ENCODE results near the gene CHRNB2.

CHRNB2 gene

DNA sequence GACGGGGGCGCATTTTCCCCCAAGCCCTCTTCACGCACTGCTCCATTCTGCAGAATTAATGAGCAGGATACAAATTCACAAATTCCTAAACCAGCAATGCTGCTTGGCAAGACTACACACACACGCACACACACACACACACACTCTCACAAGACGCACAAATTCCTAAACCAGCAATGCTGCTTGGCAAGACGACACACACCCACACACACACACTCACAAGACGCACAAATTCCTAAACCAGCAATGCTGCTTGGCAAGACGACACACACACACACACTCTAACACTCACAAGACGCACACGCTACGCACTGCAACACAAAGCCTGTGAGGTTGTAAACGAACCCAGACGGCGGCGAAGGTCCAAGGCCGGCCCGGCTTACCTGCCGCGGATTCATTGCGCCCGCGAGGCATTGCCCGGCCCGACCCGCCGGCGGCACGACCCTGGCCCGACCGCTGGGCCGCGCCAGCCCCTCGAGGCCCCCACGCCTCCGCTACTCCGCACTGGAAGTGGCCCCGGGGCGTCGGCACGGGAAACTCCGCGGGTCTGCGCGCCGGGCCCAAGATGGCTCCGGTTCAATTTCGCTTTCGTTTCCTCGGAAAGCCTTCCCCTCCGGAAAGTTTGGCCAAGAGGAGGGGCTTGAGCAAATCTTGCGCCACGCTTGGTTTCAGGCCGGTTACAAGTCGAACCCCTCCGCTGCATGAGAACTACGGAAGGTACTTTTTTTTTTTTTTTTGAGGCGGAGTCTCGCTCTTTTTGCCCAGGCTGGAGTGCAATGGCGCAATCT, 40.2 kb downstream of the CHRNB2 start, which contains the start of gene ADAR (continued):
- TF ChIP-seq, protein P1, sequence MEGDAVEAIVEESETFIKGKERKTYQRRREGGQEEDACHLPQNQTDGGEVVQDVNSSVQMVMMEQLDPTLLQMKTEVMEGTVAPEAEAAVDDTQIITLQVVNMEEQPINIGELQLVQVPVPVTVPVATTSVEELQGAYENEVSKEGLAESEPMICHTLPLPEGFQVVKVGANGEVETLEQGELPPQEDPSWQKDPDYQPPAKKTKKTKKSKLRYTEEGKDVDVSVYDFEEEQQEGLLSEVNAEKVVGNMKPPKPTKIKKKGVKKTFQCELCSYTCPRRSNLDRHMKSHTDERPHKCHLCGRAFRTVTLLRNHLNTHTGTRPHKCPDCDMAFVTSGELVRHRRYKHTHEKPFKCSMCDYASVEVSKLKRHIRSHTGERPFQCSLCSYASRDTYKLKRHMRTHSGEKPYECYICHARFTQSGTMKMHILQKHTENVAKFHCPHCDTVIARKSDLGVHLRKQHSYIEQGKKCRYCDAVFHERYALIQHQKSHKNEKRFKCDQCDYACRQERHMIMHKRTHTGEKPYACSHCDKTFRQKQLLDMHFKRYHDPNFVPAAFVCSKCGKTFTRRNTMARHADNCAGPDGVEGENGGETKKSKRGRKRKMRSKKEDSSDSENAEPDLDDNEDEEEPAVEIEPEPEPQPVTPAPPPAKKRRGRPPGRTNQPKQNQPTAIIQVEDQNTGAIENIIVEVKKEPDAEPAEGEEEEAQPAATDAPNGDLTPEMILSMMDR (tag by site-specific recombination; IDR thresholded peaks at IDR 0.05) = peak; percentile 33; the same call in 1 of the 2 replicates
- TF ChIP-seq, protein P2, sequence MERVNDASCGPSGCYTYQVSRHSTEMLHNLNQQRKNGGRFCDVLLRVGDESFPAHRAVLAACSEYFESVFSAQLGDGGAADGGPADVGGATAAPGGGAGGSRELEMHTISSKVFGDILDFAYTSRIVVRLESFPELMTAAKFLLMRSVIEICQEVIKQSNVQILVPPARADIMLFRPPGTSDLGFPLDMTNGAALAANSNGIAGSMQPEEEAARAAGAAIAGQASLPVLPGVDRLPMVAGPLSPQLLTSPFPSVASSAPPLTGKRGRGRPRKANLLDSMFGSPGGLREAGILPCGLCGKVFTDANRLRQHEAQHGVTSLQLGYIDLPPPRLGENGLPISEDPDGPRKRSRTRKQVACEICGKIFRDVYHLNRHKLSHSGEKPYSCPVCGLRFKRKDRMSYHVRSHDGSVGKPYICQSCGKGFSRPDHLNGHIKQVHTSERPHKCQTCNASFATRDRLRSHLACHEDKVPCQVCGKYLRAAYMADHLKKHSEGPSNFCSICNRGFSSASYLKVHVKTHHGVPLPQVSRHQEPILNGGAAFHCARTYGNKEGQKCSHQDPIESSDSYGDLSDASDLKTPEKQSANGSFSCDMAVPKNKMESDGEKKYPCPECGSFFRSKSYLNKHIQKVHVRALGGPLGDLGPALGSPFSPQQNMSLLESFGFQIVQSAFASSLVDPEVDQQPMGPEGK (tag by site-specific recombination; IDR thresholded peaks at IDR 0.05) = peak; percentile 17; the same call in 1 of the 2 replicates
- TF ChIP-seq ZBTB21 (tag by site-specific recombination; IDR thresholded peaks at IDR 0.05) (no peak), ZNF23 (tag by site-specific recombination; IDR thresholded peaks at IDR 0.05; ENCODE audit: borderline replicate concordance) (no peak), ZNF776 (tag by site-specific recombination; IDR thresholded peaks at IDR 0.05; ENCODE audit: borderline replicate concordance) (no peak), TRIM28 (IDR thresholded peaks at IDR 0.05; ENCODE audit: borderline replicate concordance, low read length) (0 out of 2 replicates have a peak, but pooled peaks have one; percentile 56), ZNF112 (tag by site-specific recombination; IDR thresholded peaks at IDR 0.05) (no peak), ZIC2 (tag by site-specific recombination; IDR thresholded peaks at IDR 0.05) (peak; percentile 34), HOXC10 (CRISPR knock-in tag; IDR thresholded peaks at IDR 0.05) (no peak), KLF7 (tag by site-specific recombination; IDR thresholded peaks at IDR 0.05; ENCODE audit: borderline replicate concordance) (no peak), ZNF544 (tag by site-specific recombination; IDR thresholded peaks at IDR 0.05) (no peak), ZNF777 (tag by site-specific recombination; IDR thresholded peaks at IDR 0.05; ENCODE audit: borderline replicate concordance) (peak; percentile 83; the same call in 1 of the 2 replicates), SCRT1 (tag by site-specific recombination; IDR thresholded peaks at IDR 0.05; ENCODE audit: borderline replicate concordance) (no peak), GFI1B (tag by site-specific recombination; IDR thresholded peaks at IDR 0.05) (no peak), TCF7L2 (IDR thresholded peaks at IDR 0.05; ENCODE audit: borderline replicate concordance, low read depth, low read length) (no peak), BCL11B (tag by site-specific recombination; IDR thresholded peaks at IDR 0.05; ENCODE audit: low read depth) (no peak)
- TF ChIP-seq, protein P3, sequence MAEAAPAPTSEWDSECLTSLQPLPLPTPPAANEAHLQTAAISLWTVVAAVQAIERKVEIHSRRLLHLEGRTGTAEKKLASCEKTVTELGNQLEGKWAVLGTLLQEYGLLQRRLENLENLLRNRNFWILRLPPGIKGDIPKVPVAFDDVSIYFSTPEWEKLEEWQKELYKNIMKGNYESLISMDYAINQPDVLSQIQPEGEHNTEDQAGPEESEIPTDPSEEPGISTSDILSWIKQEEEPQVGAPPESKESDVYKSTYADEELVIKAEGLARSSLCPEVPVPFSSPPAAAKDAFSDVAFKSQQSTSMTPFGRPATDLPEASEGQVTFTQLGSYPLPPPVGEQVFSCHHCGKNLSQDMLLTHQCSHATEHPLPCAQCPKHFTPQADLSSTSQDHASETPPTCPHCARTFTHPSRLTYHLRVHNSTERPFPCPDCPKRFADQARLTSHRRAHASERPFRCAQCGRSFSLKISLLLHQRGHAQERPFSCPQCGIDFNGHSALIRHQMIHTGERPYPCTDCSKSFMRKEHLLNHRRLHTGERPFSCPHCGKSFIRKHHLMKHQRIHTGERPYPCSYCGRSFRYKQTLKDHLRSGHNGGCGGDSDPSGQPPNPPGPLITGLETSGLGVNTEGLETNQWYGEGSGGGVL (tag by site-specific recombination; IDR thresholded peaks at IDR 0.05) = no peak
- TF ChIP-seq, protein P4, sequence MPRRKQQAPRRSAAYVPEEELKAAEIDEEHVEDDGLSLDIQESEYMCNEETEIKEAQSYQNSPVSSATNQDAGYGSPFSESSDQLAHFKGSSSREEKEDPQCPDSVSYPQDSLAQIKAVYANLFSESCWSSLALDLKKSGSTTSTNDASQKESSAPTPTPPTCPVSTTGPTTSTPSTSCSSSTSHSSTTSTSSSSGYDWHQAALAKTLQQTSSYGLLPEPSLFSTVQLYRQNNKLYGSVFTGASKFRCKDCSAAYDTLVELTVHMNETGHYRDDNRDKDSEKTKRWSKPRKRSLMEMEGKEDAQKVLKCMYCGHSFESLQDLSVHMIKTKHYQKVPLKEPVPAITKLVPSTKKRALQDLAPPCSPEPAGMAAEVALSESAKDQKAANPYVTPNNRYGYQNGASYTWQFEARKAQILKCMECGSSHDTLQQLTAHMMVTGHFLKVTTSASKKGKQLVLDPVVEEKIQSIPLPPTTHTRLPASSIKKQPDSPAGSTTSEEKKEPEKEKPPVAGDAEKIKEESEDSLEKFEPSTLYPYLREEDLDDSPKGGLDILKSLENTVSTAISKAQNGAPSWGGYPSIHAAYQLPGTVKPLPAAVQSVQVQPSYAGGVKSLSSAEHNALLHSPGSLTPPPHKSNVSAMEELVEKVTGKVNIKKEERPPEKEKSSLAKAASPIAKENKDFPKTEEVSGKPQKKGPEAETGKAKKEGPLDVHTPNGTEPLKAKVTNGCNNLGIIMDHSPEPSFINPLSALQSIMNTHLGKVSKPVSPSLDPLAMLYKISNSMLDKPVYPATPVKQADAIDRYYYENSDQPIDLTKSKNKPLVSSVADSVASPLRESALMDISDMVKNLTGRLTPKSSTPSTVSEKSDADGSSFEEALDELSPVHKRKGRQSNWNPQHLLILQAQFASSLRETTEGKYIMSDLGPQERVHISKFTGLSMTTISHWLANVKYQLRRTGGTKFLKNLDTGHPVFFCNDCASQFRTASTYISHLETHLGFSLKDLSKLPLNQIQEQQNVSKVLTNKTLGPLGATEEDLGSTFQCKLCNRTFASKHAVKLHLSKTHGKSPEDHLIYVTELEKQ (tag by site-specific recombination; IDR thresholded peaks at IDR 0.05; ENCODE audit: borderline replicate concordance) = no peak
- TF ChIP-seq, protein P5, sequence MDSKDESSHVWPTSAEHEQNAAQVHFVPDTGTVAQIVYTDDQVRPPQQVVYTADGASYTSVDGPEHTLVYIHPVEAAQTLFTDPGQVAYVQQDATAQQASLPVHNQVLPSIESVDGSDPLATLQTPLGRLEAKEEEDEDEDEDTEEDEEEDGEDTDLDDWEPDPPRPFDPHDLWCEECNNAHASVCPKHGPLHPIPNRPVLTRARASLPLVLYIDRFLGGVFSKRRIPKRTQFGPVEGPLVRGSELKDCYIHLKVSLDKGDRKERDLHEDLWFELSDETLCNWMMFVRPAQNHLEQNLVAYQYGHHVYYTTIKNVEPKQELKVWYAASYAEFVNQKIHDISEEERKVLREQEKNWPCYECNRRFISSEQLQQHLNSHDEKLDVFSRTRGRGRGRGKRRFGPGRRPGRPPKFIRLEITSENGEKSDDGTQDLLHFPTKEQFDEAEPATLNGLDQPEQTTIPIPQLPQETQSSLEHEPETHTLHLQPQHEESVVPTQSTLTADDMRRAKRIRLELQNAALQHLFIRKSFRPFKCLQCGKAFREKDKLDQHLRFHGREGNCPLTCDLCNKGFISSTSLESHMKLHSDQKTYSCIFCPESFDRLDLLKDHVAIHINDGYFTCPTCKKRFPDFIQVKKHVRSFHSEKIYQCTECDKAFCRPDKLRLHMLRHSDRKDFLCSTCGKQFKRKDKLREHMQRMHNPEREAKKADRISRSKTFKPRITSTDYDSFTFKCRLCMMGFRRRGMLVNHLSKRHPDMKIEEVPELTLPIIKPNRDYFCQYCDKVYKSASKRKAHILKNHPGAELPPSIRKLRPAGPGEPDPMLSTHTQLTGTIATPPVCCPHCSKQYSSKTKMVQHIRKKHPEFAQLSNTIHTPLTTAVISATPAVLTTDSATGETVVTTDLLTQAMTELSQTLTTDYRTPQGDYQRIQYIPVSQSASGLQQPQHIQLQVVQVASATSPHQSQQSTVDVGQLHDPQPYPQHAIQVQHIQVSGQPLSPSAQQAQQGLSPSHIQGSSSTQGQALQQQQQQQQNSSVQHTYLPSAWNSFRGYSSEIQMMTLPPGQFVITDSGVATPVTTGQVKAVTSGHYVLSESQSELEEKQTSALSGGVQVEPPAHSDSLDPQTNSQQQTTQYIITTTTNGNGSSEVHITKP (tag by site-specific recombination; IDR thresholded peaks at IDR 0.05) = peak; percentile 51
- TF ChIP-seq, protein P6, sequence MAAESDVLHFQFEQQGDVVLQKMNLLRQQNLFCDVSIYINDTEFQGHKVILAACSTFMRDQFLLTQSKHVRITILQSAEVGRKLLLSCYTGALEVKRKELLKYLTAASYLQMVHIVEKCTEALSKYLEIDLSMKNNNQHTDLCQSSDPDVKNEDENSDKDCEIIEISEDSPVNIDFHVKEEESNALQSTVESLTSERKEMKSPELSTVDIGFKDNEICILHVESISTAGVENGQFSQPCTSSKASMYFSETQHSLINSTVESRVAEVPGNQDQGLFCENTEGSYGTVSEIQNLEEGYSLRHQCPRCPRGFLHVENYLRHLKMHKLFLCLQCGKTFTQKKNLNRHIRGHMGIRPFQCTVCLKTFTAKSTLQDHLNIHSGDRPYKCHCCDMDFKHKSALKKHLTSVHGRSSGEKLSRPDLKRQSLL (tag by site-specific recombination; IDR thresholded peaks at IDR 0.05) = no peak
- TF ChIP-seq, protein P7, sequence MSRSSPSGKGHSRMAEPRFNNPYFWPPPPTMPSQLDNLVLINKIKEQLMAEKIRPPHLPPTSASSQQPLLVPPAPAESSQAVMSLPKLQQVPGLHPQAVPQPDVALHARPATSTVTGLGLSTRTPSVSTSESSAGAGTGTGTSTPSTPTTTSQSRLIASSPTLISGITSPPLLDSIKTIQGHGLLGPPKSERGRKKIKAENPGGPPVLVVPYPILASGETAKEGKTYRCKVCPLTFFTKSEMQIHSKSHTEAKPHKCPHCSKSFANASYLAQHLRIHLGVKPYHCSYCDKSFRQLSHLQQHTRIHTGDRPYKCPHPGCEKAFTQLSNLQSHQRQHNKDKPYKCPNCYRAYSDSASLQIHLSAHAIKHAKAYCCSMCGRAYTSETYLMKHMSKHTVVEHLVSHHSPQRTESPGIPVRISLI (tag by site-specific recombination; IDR thresholded peaks at IDR 0.05) = no peak; the same call in none of the 2 replicates

All from HEK293 (cell line).